GM12874 (cell line): ENCODE results near the gene SVOPL.

Experiments
- CTCF ChIP-seq: IDR thresholded peaks from 2 replicates; pipeline ENCODE4 v1.5.1; 2011; ENCODE audit warnings: low read depth, mild to moderate bottlenecking, control low read depth, low read length, moderate library complexity; ENCODE audit not compliant: insufficient read depth

Gene SVOPL

GRCh38 chr7:138700857-138701536 lies at the start of gene SVOPL:
Gene SVOPL, minus strand, starts transcription at chr7:138701362. Its CDS starts 22,317 bp downstream, at chr7:138679045.
- no peak for TF ChIP-seq CTCF

DNA sequence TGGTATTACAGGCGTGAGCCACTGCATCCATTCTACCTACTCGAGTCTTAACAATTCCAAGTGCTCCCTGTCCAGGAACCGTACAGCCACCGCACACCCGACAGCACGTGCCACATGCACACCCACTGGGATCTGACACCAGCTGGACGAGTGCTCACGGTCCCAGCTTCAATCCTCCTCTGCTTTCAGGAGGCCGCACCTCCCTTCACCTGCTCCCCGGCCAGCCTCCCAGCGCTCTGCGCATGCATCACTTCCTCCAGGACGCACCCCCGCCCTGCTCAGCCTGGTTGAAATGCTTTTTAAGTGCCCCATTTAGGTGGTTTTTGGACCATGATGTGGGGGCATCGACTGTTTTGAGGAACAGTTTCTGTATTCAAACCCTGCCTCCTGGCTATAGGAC lies 49.3 kb upstream of the SVOPL start:
- no peak for TF ChIP-seq CTCF

DNA sequence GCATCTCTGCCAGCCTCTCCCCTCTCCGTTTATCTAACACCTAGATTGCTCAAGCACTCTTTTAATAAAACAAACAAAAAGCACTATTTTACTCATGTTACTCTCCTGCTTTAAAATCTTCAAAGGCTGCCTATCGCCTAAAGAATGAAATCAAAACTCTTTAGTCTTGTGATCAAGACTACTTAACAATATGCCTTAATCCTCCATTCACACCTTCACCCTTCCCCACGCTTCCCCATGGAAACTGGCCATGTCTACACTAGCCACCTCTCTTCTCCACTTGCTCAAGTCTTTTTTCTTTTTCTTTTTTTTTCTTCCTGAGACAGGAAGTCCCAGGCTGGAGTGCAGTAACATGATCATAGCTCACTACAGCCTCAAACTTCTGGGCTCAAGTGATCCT lies 48.8 kb upstream of the SVOPL start:
- TF ChIP-seq CTCF, result no peak

DNA sequence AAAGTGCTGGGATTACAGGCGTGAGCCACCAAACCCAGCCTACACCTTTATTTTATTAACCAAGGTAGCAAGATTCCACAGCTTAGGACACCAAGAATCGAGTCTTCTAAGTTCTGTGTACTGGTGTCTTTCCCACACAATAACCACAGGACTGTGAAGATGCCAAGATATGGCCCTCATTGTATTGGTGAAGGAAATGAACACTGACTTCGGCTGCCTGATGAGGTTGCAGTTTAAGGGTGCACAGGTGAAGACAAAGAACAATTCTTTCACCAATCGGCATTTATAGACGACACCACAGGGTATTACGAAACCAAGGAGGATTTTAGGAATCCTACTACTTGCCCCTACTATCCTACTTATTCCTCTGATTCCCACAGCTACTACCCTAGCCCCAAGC lies 47.5 kb upstream of the SVOPL start:
- no peak for TF ChIP-seq CTCF

DNA sequence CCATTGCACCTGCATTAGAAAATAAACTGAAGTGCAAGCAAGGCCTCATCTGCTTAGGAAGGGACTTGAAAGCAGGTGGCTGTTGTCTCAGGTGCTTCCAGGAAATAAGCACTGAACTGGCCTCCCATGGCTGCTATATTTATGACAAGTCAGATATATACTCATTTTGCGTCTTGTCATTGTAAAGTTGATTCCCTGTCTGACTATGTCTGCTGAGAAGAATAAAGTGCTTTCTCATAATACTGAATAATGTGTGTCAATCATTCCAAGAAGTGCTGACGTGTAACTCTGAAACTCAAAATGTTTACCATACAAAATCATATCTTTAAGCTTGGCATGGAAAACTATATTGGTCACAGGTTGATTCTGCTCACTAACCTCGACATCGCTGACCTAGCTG lies 44.9 kb upstream of the SVOPL start:
- no peak for TF ChIP-seq CTCF

DNA sequence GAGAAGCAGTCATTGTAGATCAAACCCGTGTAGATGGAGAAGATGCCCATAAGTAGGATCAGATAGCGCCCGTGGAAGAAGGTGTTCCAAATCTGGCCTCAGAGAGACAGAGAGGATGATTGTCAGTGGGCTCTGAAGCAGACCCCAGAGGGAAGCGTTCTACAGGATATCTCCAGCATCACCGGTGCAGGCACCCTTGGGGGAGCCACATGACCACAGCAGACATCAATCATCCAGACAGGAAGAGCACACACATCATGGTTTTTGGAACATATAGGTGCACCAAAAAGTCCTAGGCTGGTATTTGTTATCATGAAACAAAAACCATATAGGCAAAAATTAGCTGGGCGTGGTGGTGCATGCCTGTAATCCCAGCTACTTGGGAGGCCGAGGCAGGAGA lies 44.0 kb upstream of the SVOPL start:
- no peak for TF ChIP-seq CTCF

GRCh38 chr7:138741453-138741735 lies 40.2 kb upstream of the SVOPL start:
- no peak for TF ChIP-seq CTCF
